ENCODE results near the gene TRAPPC6A. TPM values are rescaled to one million over a fixed set of nuclear protein-coding genes. Genes with fewer than 3 reads are reported as not detected.

TRAPPC6A gene
- total RNA-seq, 1 experiment from 2014 or later = 59.7 TPM

- no peaks in the 10 kb centered on the region for H3K4me1 Mint-ChIP-seq
- H3K36me3 Mint-ChIP-seq = no peaks in the 10 kb centered on the region
- CTCF ChIA-PET = no interaction called here
- TF ChIP-seq RELA (CRISPR knock-in tag; IDR thresholded peaks at IDR 0.05; ENCODE audit: borderline replicate concordance) (no peak), ZNF423 (CRISPR knock-in tag; IDR thresholded peaks at IDR 0.05) (no peak), ZNF416 (CRISPR knock-in tag; IDR thresholded peaks at IDR 0.05) (no peak), FOXP1 (CRISPR knock-in tag; IDR thresholded peaks at IDR 0.05; ENCODE audit: borderline replicate concordance) (no peak), PRRX2 (CRISPR knock-in tag; IDR thresholded peaks at IDR 0.05) (no peak), ZNF396 (CRISPR knock-in tag; IDR thresholded peaks at IDR 0.05; ENCODE audit: borderline replicate concordance) (no peak), ZNF532 (CRISPR knock-in tag; IDR thresholded peaks at IDR 0.05; ENCODE audit: borderline replicate concordance) (no peak), ERG (CRISPR knock-in tag; IDR thresholded peaks at IDR 0.05) (no peak), NR2C2 (CRISPR knock-in tag; IDR thresholded peaks at IDR 0.05) (no peak), ATF1 (CRISPR knock-in tag; IDR thresholded peaks at IDR 0.05) (no peak)
- H3K27me3 Mint-ChIP-seq (ENCODE audit: low read depth) = no peaks in the 10 kb centered on the region; the same call in 1 of the 2 replicates
- no peak overlapping the region for H3K4me3 Mint-ChIP-seq
- no peak for DNase-seq (ENCODE audit: low spot score)
- H3K9me3 Mint-ChIP-seq = no peaks in the 10 kb centered on the region
- no peak for ATAC-seq
- no peak overlapping the region; the same call in 1 of the 2 replicates for H3K27ac Mint-ChIP-seq
- POLR2A ChIA-PET = no interaction called here
These were observed 4.2 kb downstream of the TRAPPC6A start for GRCh38 chr19:45173816-45174215.

- POLR2A ChIA-PET = no interaction called here
- TF ChIP-seq EMX1 (CRISPR knock-in tag; IDR thresholded peaks at IDR 0.05) (no peak), ZNF281 (CRISPR knock-in tag; IDR thresholded peaks at IDR 0.05) (no peak), CTCF (IDR thresholded peaks at IDR 0.05) (no peak), TP53 (CRISPR knock-in tag; IDR thresholded peaks at IDR 0.05) (no peak), ZNF263 (CRISPR knock-in tag; IDR thresholded peaks at IDR 0.05; ENCODE audit: low read depth) (no peak), ERG (CRISPR knock-in tag; IDR thresholded peaks at IDR 0.05) (no peak), NR3C1 (CRISPR knock-in tag; conservative IDR thresholded peaks at IDR 0.05; ENCODE audit: low read depth) (no peak), ZSCAN18 (CRISPR knock-in tag; IDR thresholded peaks at IDR 0.05) (no peak), CREB1 (CRISPR knock-in tag; IDR thresholded peaks at IDR 0.05) (no peak), TEAD1 (CRISPR knock-in tag; IDR thresholded peaks at IDR 0.05) (no peak), ZNF425 (CRISPR knock-in tag; conservative IDR thresholded peaks at IDR 0.05) (no peak)
These were observed 5.3 kb downstream of the TRAPPC6A start for GRCh38 chr19:45172611-45173208.

More at GRCh38 chr19:45172611-45173208, 5.3 kb downstream of the TRAPPC6A start:
- H3K4me1 Mint-ChIP-seq = no peaks in the 10 kb centered on the region
- no peaks in the 10 kb centered on the region; the same call in 1 of the 2 replicates for H3K27me3 Mint-ChIP-seq (ENCODE audit: low read depth)
- DNase-seq (ENCODE audit: low spot score) = no peak
- H3K27ac Mint-ChIP-seq = no peak overlapping the region
- no peaks in the 10 kb centered on the region for H3K36me3 Mint-ChIP-seq
- no peak overlapping the region for H3K4me3 Mint-ChIP-seq
- ATAC-seq = no peak
- CTCF ChIA-PET = interaction anchor here (0.6 to 1.2 kb wide), 2 partner anchors 15 to 157 kb away, joined by 3 read pairs; no protein-coding TSS in a partner anchor
- H3K9me3 Mint-ChIP-seq = no peaks in the 10 kb centered on the region
